GM19239 (cell line): ENCODE measurements around the gene SLC22A5.
"Not testable (repeated sequence)": the region's sequence is repeated elsewhere in the genome, so short reads cannot be mapped to it uniquely, and the experiment has no call there.

ENCODE experiments used
- DNase-seq: peaks from one replicate; pipeline ENCODE4 v3.0.0; 2011; ENCODE audit warnings: low spot score; ENCODE audit not compliant: insufficient read length
- FAIRE-seq: peaks from 2 replicates; lab custom pipeline; 2011; peaks lifted over from hg19 to GRCh38; lab: Jason Lieb, UNC

Gene SLC22A5

GRCh38 chr5:132438267-132438645, 68.7 kb downstream of the SLC22A5 start:
- DNase-seq, FAIRE-seq: not testable (repeated sequence)

- FAIRE-seq (no peak), DNase-seq (no peak)
These were observed 69.4 kb downstream of the SLC22A5 start for GRCh38 chr5:132438917-132439316.

- DNase-seq (no peak), FAIRE-seq (no peak)
These were observed 70.1 kb downstream of the SLC22A5 start for GRCh38 chr5:132439521-132440089.

GRCh38 chr5:132444061-132444460, 74.6 kb downstream of the SLC22A5 start:
- DNase-seq, result no peak
- no peak for FAIRE-seq
